HG03442 (cell line): ENCODE measurements around the gene LTF.
"Not testable (repeated sequence)": the region's sequence is repeated elsewhere in the genome, so short reads cannot be mapped to it uniquely, and the experiment has no call there.

Experiments used
- ATAC-seq: cut with Tn5 transposase; IDR thresholded peaks from one replicate; pipeline ENCODE4 v1.9.1; 2021; ENCODE audit warnings: mild to moderate bottlenecking, moderate library complexity; ENCODE audit not compliant: unreplicated experiment

LTF gene

GRCh38 chr3:46416811-46417510 is 47.7 kb downstream of the LTF start:
- ATAC-seq = no peak

- ATAC-seq = no peak
Measured at GRCh38 chr3:46416125-46416810, 48.4 kb downstream of the LTF start.

GRCh38 chr3:46414739-46415138 is 50.0 kb downstream of the LTF start:
- ATAC-seq = no peak

GRCh38 chr3:46413951-46414350 is 50.8 kb downstream of the LTF start:
- no peak for ATAC-seq

- ATAC-seq = no peak
Measured at GRCh38 chr3:46412786-46413298, 51.9 kb downstream of the LTF start.

- ATAC-seq = no peak
Measured at GRCh38 chr3:46411271-46411670, 53.4 kb downstream of the LTF start.

- no peak for ATAC-seq
Measured at GRCh38 chr3:46410669-46411068, 54.0 kb downstream of the LTF start.

GRCh38 chr3:46409739-46410489 is 54.8 kb downstream of the LTF start:
- no peak for ATAC-seq

- no peak for ATAC-seq
Measured at GRCh38 chr3:46408853-46409252, 55.9 kb downstream of the LTF start.

GRCh38 chr3:46407970-46408369 is 56.7 kb downstream of the LTF start:
- ATAC-seq = no peak

- peak; percentile 42 for ATAC-seq
Measured at GRCh38 chr3:46406788-46407611, 57.7 kb downstream of the LTF start, which contains the start of the genes CCR5AS and CCRL2. Gene CCR5AS (minus strand): TSS chr3:46407066. Gene CCRL2 (plus strand): TSS chr3:46407259. CDS start chr3:46408080, 821 bp downstream.

GRCh38 chr3:46406443-46406787 is 58.3 kb downstream of the LTF start:
- no peak for ATAC-seq

GRCh38 chr3:46405301-46406019 is 59.2 kb downstream of the LTF start:
- no peak for ATAC-seq

- not testable (repeated sequence) for ATAC-seq
Measured at GRCh38 chr3:46402902-46403301, 61.8 kb downstream of the LTF start.

GRCh38 chr3:46401579-46401978 is 63.1 kb downstream of the LTF start:
- no peak for ATAC-seq

GRCh38 chr3:46400846-46401245 is 63.9 kb downstream of the LTF start:
- no peak for ATAC-seq

GRCh38 chr3:46400000-46400734 is 64.5 kb downstream of the LTF start:
- no peak for ATAC-seq

GRCh38 chr3:46399557-46399956 is 65.1 kb downstream of the LTF start:
- no peak for ATAC-seq

- no peak for ATAC-seq
Measured at GRCh38 chr3:46399098-46399497, 65.6 kb downstream of the LTF start.
